Measurements from ENCODE around the gene AK3.

AK3 gene

GRCh38 chr9:4680173-4680525 is 60.9 kb downstream of the AK3 start:
- no peak for DNase-seq (ENCODE audit: low read depth)
- H3K4me3 ChIP-seq (ENCODE audit: low read depth, low read length) = peak overlapping the region; percentile 74

DNA sequence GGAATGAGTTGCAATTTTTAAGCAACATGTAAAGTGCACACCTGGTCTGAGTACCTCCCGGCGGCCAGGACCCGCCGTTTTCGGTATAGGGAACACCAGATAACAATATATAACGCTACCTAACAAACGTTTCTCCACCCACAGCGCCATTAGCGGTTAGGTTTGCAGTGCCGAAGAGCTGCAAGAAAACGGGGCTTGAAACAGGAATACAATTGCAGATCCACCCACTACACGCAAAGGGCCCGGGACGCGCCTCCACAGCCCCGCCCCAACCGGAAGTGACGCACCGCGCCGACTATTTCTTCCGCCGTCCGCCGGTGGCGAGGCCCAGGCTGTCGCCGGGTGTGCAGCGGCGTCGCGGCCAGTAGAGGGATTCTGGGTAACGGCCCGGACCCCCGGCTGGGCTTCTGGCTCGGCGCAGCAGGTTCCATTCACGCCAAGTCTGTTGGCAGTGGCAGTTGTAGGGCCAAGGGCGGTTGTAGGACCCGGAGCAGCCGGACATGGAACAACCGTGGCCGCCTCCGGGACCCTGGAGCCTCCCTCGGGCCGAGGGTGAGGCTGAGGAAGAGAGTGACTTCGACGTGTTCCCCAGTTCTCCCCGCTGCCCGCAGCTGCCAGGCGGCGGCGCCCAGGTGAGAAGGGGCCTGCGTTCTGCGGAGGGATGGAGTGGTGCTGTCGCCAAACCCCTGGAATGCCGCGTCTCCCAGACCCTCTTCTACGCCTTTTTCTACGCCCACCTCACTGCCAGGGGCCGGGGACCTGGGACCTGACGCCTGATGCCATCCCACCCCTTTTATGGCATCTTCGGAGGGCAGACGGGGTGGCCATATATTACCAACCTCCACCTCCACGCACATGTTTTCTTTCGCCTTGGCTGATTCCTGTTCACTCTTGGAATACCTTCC is 61.5 kb downstream of the AK3 start, which contains the start of gene CDC37L1:
CDC37L1 (plus strand) TSS at position 302 of the 905 bp plus-strand sequence; CDS start at position 501, 199 bp downstream.
- TF ChIP-seq, protein P1, sequence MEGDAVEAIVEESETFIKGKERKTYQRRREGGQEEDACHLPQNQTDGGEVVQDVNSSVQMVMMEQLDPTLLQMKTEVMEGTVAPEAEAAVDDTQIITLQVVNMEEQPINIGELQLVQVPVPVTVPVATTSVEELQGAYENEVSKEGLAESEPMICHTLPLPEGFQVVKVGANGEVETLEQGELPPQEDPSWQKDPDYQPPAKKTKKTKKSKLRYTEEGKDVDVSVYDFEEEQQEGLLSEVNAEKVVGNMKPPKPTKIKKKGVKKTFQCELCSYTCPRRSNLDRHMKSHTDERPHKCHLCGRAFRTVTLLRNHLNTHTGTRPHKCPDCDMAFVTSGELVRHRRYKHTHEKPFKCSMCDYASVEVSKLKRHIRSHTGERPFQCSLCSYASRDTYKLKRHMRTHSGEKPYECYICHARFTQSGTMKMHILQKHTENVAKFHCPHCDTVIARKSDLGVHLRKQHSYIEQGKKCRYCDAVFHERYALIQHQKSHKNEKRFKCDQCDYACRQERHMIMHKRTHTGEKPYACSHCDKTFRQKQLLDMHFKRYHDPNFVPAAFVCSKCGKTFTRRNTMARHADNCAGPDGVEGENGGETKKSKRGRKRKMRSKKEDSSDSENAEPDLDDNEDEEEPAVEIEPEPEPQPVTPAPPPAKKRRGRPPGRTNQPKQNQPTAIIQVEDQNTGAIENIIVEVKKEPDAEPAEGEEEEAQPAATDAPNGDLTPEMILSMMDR (IDR thresholded peaks at IDR 0.05; ENCODE audit: control insufficient read depth, extremely low read depth, insufficient read depth) = peak; percentile 32
- peak within 1 kb of the TSS; percentile 74 for H3K4me3 ChIP-seq (ENCODE audit: low read depth, low read length)
- DNase-seq (ENCODE audit: low read depth) = peak; percentile 82

More at GRCh38 chr9:4680173-4680525, 60.9 kb downstream of the AK3 start:
- TF ChIP-seq, protein P1 (IDR thresholded peaks at IDR 0.05; ENCODE audit: control insufficient read depth, extremely low read depth, insufficient read depth) = no peak

DNA sequence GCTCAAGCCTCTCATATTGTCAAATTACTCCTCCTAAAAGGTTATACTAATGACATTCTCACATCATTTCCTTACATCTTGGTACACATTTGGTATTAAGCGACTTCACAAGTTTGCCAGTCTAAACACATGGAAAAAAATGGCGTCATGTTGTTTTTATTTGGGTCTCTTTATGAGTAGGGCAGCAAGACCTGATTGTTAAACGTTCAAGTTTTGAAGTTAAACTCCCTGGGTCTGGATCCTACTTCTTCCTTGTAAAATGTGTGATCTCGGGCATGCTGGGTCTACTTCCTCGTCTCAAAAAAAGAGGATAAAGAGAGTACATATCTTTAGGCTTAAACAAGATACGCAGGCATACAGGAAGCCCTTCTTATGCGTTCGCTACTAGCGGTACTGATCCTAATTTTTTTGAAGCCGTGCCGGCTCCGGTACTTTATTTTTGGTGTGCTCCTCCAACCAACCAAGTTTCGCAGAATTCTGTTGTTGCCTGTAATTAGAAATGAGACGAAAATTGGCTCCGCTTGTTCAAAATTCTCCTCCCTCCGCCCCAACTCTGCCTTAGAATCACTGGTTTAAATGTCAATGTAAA is 62.2 kb downstream of the AK3 start:
- no peak for DNase-seq (ENCODE audit: low read depth)
- TF ChIP-seq, protein P1 (IDR thresholded peaks at IDR 0.05; ENCODE audit: control insufficient read depth, extremely low read depth, insufficient read depth) = no peak
- peak overlapping the region; percentile 74 for H3K4me3 ChIP-seq (ENCODE audit: low read depth, low read length)

DNA sequence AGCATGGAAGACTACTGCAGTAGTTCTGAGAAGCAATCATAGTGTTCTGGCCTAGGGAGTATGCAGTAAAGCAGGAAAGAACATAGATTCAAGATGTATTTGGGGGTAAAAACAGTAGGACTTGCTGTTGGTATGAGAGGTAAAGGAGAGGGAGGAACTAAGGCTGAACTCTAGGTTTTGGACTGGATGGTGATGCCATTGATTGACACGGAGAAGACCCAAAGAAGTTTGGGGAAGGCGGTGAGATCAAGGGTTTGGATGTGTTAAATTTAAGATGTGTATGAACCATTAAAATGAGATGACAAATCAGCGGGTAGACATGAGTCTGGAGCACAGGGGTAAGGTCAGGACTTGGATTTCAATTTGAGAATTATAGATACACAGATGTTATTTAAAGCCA is 63.6 kb downstream of the AK3 start:
- TF ChIP-seq, protein P1 (IDR thresholded peaks at IDR 0.05; ENCODE audit: control insufficient read depth, extremely low read depth, insufficient read depth) = no peak

DNA sequence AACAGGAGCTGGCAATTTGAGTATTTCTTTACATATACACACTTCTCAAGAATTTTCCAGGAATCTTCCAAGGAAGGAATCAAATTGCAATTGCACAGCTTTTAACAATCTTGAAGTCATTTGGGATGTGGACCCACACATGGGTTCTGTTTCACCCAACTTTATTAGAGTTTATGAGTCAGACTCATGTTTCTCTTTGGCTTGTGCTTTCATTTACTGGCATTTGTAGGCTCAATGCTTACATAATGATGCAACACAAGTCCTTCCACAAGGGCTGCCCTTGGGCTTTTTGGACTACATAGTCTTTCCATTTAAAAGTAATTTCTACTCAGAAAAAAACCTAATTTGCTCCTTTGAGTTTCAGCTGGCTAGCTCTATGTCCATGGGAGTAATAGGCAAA is 66.2 kb downstream of the AK3 start:
- DNase-seq (ENCODE audit: low read depth) = no peak
- TF ChIP-seq, protein P1 (IDR thresholded peaks at IDR 0.05; ENCODE audit: control insufficient read depth, extremely low read depth, insufficient read depth) = no peak

More for the DNA sequence above, 63.6 kb downstream of the AK3 start:
- DNase-seq (ENCODE audit: low read depth) = no peak
- no peak overlapping the region for H3K4me3 ChIP-seq (ENCODE audit: low read depth, low read length)

DNA sequence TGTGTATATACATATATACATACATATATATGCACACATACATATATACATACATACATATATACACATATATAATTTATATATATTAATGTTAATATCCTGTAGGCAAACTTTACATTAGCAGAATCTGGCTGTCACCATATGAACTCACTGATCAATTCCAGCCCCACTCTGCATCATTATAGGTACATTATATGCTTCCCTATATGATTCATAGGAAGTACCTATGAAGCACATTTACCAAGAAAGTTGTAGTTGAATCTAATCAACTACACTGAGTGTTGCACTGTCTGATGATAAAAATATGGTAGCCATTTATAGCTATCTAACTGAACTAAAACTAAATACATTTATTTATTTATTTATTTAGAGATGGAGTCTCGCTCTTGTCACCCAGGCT is 69.3 kb downstream of the AK3 start:
- DNase-seq (ENCODE audit: low read depth) = no peak
- TF ChIP-seq, protein P1 (IDR thresholded peaks at IDR 0.05; ENCODE audit: control insufficient read depth, extremely low read depth, insufficient read depth) = no peak
- H3K4me3 ChIP-seq (ENCODE audit: low read depth, low read length) = no peak overlapping the region

More for the DNA sequence above, 66.2 kb downstream of the AK3 start:
- H3K4me3 ChIP-seq (ENCODE audit: low read depth, low read length) = no peak overlapping the region

Data from LNCaP clone FGC (cell line).